K562 (cell line): ENCODE measurements around the gene PRKD1.

Experiments
- CEBPG ChIP-seq, 3 experiments: fragments of 200-800 bp in 1 of 3; sonication (Bioruptor generic) in 1 of 3; sonication (generic) in 1 of 3; formaldehyde crosslinking in 1 of 3; IDR thresholded peaks in 2 of 3; conservative IDR thresholded peaks in 1 of 3; 2 replicates each; pipeline versions ENCODE4 v1.6.1 to v1.8.0; 2016 to 2022; ENCODE audit warnings: missing compliant biosample characterization in 2 of 3, missing genetic modification characterization in 2 of 3, mild to moderate bottlenecking in 1 of 3, missing genetic modification reagents in 1 of 3
- EZH2 ChIP-seq: IDR thresholded peaks from 2 replicates; pipeline ENCODE4 v1.6.1; 2012; ENCODE audit warnings: low read depth, mild to moderate bottlenecking, inconsistent platforms, low read length, borderline replicate concordance
- MXI1 ChIP-seq: IDR thresholded peaks from 2 replicates; pipeline ENCODE4 v1.6.1; 2011; ENCODE audit warnings: low read depth, mild to moderate bottlenecking, improper control_type of control experiment, low read length
- RFX1 ChIP-seq: fragments of 450-650 bp; IDR thresholded peaks from 2 replicates; pipeline ENCODE4 v1.6.1; 2016; ENCODE audit warnings: mild to moderate bottlenecking, moderate library complexity
- TF ChIP-seq, protein P1 (sequence below), 3 experiments: IDR thresholded peaks in 2 of 3; conservative IDR thresholded peaks in 1 of 3; 2 replicates each; pipeline ENCODE4 v1.5.1; 2011 to 2012; ENCODE audit warnings: low read length in 3 of 3, mild to moderate bottlenecking in 3 of 3, control low read depth in 2 of 3, improper control_type of control experiment in 1 of 3, inconsistent platforms in 1 of 3, low read depth in 1 of 3, mixed read lengths in 1 of 3, moderate library complexity in 1 of 3; ENCODE audit not compliant: insufficient read depth in 2 of 3
- TF ChIP-seq, protein P2 (sequence below): fragments of 150-350 bp; IDR thresholded peaks from 2 replicates; pipeline ENCODE4 v1.6.1; 2014; ENCODE audit warnings: low read depth, mild to moderate bottlenecking, low read length, borderline replicate concordance

DNA sequence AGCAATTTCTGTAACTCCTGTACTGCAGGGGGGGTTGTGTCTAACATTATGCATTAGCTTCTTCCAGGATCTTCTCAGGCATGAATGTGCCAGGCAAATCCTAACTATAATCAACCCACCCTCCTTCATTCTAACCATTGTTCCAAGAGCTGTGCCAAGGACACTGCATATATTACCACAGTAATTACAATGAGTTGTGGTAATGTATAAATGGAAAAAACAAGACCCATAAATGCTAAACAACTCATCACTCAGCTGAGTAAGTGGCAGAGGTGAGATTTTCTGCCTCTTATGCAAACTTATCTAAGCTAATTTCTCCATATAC, 80.6 kb downstream of the PRKD1 start:
- TF ChIP-seq RFX1 (no peak), MXI1 (no peak), CEBPG (CRISPR knock-in tag; IDR thresholded peaks at IDR 0.05) (no peak), CEBPG (tag; conservative IDR thresholded peaks at IDR 0.05 in 1 of 2, IDR thresholded peaks at IDR 0.05 in 1 of 2) (no peak), EZH2 (no peak)
- TF ChIP-seq, protein P1, sequence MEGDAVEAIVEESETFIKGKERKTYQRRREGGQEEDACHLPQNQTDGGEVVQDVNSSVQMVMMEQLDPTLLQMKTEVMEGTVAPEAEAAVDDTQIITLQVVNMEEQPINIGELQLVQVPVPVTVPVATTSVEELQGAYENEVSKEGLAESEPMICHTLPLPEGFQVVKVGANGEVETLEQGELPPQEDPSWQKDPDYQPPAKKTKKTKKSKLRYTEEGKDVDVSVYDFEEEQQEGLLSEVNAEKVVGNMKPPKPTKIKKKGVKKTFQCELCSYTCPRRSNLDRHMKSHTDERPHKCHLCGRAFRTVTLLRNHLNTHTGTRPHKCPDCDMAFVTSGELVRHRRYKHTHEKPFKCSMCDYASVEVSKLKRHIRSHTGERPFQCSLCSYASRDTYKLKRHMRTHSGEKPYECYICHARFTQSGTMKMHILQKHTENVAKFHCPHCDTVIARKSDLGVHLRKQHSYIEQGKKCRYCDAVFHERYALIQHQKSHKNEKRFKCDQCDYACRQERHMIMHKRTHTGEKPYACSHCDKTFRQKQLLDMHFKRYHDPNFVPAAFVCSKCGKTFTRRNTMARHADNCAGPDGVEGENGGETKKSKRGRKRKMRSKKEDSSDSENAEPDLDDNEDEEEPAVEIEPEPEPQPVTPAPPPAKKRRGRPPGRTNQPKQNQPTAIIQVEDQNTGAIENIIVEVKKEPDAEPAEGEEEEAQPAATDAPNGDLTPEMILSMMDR (IDR thresholded peaks at IDR 0.05 in 2 of 3, conservative IDR thresholded peaks at IDR 0.05 in 1 of 3; ENCODE audit: insufficient read depth in 2 of 3, low read depth in 1 of 3, low read length in 3 of 3) = no peak
- TF ChIP-seq, protein P2, sequence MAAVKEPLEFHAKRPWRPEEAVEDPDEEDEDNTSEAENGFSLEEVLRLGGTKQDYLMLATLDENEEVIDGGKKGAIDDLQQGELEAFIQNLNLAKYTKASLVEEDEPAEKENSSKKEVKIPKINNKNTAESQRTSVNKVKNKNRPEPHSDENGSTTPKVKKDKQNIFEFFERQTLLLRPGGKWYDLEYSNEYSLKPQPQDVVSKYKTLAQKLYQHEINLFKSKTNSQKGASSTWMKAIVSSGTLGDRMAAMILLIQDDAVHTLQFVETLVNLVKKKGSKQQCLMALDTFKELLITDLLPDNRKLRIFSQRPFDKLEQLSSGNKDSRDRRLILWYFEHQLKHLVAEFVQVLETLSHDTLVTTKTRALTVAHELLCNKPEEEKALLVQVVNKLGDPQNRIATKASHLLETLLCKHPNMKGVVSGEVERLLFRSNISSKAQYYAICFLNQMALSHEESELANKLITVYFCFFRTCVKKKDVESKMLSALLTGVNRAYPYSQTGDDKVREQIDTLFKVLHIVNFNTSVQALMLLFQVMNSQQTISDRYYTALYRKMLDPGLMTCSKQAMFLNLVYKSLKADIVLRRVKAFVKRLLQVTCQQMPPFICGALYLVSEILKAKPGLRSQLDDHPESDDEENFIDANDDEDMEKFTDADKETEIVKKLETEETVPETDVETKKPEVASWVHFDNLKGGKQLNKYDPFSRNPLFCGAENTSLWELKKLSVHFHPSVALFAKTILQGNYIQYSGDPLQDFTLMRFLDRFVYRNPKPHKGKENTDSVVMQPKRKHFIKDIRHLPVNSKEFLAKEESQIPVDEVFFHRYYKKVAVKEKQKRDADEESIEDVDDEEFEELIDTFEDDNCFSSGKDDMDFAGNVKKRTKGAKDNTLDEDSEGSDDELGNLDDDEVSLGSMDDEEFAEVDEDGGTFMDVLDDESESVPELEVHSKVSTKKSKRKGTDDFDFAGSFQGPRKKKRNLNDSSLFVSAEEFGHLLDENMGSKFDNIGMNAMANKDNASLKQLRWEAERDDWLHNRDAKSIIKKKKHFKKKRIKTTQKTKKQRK = no peak
